ENCODE measurements around the gene VEGFB.

VEGFB gene

DNA sequence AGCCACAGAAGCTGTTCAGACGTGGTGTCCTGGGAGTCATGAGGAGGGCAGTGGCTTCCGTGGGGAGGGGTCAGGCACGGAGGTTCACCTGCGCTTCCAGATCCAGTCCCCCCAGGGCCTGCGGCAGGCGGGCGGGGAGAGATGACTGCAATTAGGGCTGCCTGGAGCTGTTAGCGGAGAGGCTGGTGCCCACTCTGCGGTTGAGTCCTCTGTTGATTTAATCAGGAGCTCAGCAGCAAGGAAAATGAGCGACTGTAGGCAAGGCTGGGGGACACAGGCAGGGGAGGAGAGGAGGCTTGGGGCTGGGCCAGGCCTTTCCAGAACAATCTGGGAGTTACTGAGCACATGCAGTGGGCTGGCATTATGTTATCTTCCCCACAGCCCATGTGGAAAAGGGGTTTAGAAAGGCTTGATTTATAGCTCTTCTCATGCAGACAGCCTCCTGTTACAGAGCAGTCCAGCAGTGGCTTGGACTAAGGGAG, 30.0 kb downstream of the VEGFB start:
- Histone ChIP-seq H4K20me1 (ENCODE audit: insufficient read depth, low read length) (no peaks in the 10 kb centered on the region), H3K4me2 (ENCODE audit: low read length) (no peak overlapping the region), H3K36me3 (replicated peaks; ENCODE audit: low read depth, low read length) (peaks cover 44% of the 10 kb centered on the region), H3K27me3 (ENCODE audit: low read depth, low read length) (no peaks in the 10 kb centered on the region), H3K79me2 (ENCODE audit: low read length) (peaks cover 4% of the 10 kb centered on the region; the same call in 1 of the 2 replicates), H3K4me1 (ENCODE audit: low read length) (peaks cover 22% of the 10 kb centered on the region), H3K4me3 (ENCODE audit: low read length) (no peak overlapping the region), H3K9me3 (ENCODE audit: insufficient read depth, low read length) (no peaks in the 10 kb centered on the region), H3K9ac (ENCODE audit: low read length) (no peak overlapping the region), H2AFZ (ENCODE audit: low read depth, low read length) (no peak overlapping the region), H3K27ac (ENCODE audit: low read length) (no peak overlapping the region)
- TF ChIP-seq, protein P1, sequence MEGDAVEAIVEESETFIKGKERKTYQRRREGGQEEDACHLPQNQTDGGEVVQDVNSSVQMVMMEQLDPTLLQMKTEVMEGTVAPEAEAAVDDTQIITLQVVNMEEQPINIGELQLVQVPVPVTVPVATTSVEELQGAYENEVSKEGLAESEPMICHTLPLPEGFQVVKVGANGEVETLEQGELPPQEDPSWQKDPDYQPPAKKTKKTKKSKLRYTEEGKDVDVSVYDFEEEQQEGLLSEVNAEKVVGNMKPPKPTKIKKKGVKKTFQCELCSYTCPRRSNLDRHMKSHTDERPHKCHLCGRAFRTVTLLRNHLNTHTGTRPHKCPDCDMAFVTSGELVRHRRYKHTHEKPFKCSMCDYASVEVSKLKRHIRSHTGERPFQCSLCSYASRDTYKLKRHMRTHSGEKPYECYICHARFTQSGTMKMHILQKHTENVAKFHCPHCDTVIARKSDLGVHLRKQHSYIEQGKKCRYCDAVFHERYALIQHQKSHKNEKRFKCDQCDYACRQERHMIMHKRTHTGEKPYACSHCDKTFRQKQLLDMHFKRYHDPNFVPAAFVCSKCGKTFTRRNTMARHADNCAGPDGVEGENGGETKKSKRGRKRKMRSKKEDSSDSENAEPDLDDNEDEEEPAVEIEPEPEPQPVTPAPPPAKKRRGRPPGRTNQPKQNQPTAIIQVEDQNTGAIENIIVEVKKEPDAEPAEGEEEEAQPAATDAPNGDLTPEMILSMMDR (IDR thresholded peaks at IDR 0.05; ENCODE audit: low read depth, low read length), result no peak
- no peak for TF ChIP-seq EZH2phosphoT487 (IDR thresholded peaks at IDR 0.05; ENCODE audit: low read depth)

DNA sequence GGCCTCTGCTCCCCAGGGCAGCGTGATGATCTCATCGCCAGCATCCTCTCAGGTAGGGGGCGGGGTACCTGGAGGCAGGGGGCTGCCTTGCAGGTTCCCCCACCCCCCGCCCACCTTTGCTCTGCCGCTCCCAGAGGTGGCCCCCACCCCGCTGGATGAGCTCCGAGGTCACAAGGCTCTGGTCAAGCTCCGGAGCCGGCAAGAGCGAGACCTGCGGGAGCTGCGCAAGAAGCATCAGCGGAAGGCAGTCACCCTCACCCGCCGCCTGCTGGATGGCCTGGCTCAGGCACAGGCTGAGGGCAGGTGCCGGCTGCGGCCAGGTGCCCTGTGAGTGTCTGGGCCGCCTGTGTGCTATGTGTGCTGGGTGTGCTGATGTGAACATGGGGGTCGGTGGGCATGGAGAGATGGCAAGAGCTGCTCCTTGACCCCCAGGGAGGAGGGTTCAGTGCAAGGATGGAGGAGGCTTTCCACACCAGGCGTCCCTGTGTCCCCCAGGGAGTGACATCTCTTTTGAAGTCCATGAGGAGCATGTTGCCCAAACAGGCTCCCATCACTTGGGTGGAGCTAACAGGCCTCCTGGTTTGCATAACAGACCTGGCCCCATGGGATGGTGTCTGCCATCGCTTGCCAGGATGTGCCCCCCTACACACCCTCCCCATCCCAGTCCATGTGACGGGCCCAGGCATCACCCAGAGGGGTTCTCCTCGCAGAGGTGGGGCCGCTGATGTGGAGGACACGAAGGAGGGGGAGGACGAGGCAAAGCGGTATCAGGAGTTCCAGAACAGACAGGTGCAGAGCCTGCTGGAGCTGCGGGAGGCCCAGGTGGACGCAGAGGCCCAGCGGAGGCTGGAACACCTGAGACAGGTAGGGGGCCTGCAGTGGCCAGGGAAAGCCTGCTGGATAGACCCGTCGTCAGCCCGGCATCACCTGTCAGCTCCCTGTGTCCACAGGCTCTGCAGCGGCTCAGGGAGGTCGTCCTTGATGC, 31.1 kb downstream of the VEGFB start:
- Histone ChIP-seq H3K9ac (ENCODE audit: low read length) (no peak overlapping the region), H3K4me2 (ENCODE audit: low read length) (no peak overlapping the region), H3K4me3 (ENCODE audit: low read length) (no peak overlapping the region), H4K20me1 (ENCODE audit: insufficient read depth, low read length) (no peaks in the 10 kb centered on the region), H3K4me1 (ENCODE audit: low read length) (peaks cover 11% of the 10 kb centered on the region), H3K36me3 (replicated peaks; ENCODE audit: low read depth, low read length) (peaks cover 34% of the 10 kb centered on the region), H3K27me3 (ENCODE audit: low read depth, low read length) (no peaks in the 10 kb centered on the region), H3K27ac (ENCODE audit: low read length) (no peak overlapping the region), H3K79me2 (ENCODE audit: low read length) (peaks cover 4% of the 10 kb centered on the region; the same call in 1 of the 2 replicates), H3K9me3 (ENCODE audit: insufficient read depth, low read length) (no peaks in the 10 kb centered on the region), H2AFZ (ENCODE audit: low read depth, low read length) (no peak overlapping the region)
- TF ChIP-seq, protein P1 (IDR thresholded peaks at IDR 0.05; ENCODE audit: low read depth, low read length), result no peak
- no peak for TF ChIP-seq EZH2phosphoT487 (IDR thresholded peaks at IDR 0.05; ENCODE audit: low read depth)

DNA sequence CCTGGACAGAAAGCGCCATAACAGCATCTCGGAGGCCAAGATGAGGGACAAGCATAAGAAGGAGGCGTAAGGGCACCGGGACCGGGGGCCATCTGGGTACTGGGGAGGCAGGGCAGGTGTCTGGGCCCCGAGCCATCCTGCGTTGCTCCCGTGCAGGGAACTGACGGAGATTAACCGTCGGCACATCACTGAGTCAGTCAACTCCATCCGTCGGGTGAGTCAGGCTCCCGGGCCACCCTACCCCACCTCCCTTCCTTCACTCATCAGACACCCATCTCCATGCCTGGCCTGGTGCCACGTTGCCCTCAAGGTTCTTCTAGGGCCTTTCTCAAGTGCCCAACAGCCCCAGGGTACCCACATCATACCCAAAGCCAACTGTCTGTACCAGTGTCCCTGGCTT, 32.0 kb downstream of the VEGFB start:
- Histone ChIP-seq H3K4me2 (ENCODE audit: low read length) (no peak overlapping the region), H3K4me1 (ENCODE audit: low read length) (peaks cover 10% of the 10 kb centered on the region), H3K27ac (ENCODE audit: low read length) (no peak overlapping the region), H3K27me3 (ENCODE audit: low read depth, low read length) (no peaks in the 10 kb centered on the region), H3K9me3 (ENCODE audit: insufficient read depth, low read length) (no peaks in the 10 kb centered on the region), H4K20me1 (ENCODE audit: insufficient read depth, low read length) (no peaks in the 10 kb centered on the region), H3K79me2 (ENCODE audit: low read length) (peaks cover 4% of the 10 kb centered on the region; the same call in 1 of the 2 replicates), H3K36me3 (replicated peaks; ENCODE audit: low read depth, low read length) (peaks cover 27% of the 10 kb centered on the region), H3K4me3 (ENCODE audit: low read length) (no peak overlapping the region), H2AFZ (ENCODE audit: low read depth, low read length) (no peak overlapping the region), H3K9ac (ENCODE audit: low read length) (no peak overlapping the region)
- TF ChIP-seq, protein P1 (IDR thresholded peaks at IDR 0.05; ENCODE audit: low read depth, low read length), result no peak
- TF ChIP-seq EZH2phosphoT487 (IDR thresholded peaks at IDR 0.05; ENCODE audit: low read depth), result no peak

DNA sequence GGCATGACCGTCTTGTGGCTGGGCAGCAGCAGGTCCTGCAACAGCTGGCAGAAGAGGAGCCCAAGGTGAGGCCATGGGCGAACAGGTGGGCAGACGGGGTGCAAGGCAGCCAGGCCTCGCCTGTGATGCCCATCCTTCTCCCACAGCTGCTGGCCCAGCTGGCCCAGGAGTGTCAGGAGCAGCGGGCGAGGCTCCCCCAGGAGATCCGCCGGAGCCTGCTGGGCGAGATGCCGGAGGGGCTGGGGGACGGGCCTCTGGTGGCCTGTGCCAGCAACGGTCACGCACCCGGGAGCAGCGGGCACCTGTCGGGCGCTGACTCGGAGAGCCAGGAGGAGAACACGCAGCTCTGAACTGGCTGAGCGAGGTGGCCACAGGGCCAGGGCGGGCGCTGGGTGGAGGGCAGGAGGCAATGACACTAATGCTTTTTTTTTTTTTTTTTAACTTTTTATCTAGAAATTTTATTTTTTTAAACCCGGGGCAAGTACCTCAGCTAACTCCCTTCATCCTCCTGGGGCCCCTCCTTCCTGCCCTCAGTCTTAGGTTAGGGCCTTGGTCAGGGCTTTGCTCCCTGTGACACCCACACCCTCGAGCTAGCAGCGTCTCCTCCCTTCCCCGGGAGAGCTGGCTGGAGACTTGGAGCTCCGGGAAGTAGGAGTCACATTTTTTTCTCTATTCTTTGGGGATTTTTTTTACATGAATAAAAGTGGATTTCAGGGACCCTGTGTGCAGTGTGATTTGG, 33.0 kb downstream of the VEGFB start:
- Histone ChIP-seq H4K20me1 (ENCODE audit: insufficient read depth, low read length) (no peaks in the 10 kb centered on the region), H3K4me2 (ENCODE audit: low read length) (no peak overlapping the region), H3K4me3 (ENCODE audit: low read length) (no peak overlapping the region), H3K9me3 (ENCODE audit: insufficient read depth, low read length) (no peaks in the 10 kb centered on the region), H3K27me3 (ENCODE audit: low read depth, low read length) (no peaks in the 10 kb centered on the region), H2AFZ (ENCODE audit: low read depth, low read length) (no peak overlapping the region), H3K79me2 (ENCODE audit: low read length) (peaks cover 14% of the 10 kb centered on the region), H3K36me3 (replicated peaks; ENCODE audit: low read depth, low read length) (peaks cover 19% of the 10 kb centered on the region), H3K4me1 (ENCODE audit: low read length) (peaks cover 18% of the 10 kb centered on the region), H3K27ac (ENCODE audit: low read length) (no peak overlapping the region), H3K9ac (ENCODE audit: low read length) (no peak overlapping the region)
- TF ChIP-seq, protein P1 (IDR thresholded peaks at IDR 0.05; ENCODE audit: low read depth, low read length), result no peak
- no peak for TF ChIP-seq EZH2phosphoT487 (IDR thresholded peaks at IDR 0.05; ENCODE audit: low read depth)
